CD4-positive, alpha-beta memory T cell (primary cell): ENCODE data around the gene DCTN5. TPM values are rescaled to one million over a fixed set of nuclear protein-coding genes. Genes with fewer than 3 reads are reported as not detected.

Experiments used
- CTCF ChIA-PET: fragments of 350-600 bp; sonication (Branson Sonifier 250); formaldehyde crosslinking; loops from one replicate; lab custom pipeline; 2021; ENCODE audit warnings: inconsistent platforms; ENCODE audit not compliant: partially characterized antibody; lab: Charles Lee
- POLR2A ChIA-PET: fragments of 350-600 bp; sonication (Branson Sonifier 250); formaldehyde crosslinking; loops from one replicate; lab custom pipeline; 2021; ENCODE audit not compliant: partially characterized antibody; lab: Charles Lee
- DNase-seq, 5 donors: peaks; one replicate each; pipeline versions ENCODE4 v3.0.0 to v3.0.0-alpha.2; 2020 to 2022; ENCODE audit warnings: mixed read lengths in 1 of 5
- H3K27ac ChIP-seq: one replicate; pipeline ENCODE4 v1.7.0; 2013; ENCODE audit warnings: low read depth, low read length
- H3K27me3 ChIP-seq: 2 replicates; pipeline ENCODE4 v1.7.0; 2013; ENCODE audit warnings: mild to moderate bottlenecking, low read length, moderate library complexity; ENCODE audit not compliant: insufficient read depth
- H3K36me3 ChIP-seq: 2 replicates; pipeline ENCODE4 v1.7.0; 2013; ENCODE audit warnings: mild to moderate bottlenecking, low read length, moderate library complexity; ENCODE audit not compliant: insufficient read depth
- H3K4me1 ChIP-seq: 2 replicates; pipeline ENCODE4 v1.7.0; 2013; ENCODE audit warnings: mild to moderate bottlenecking, low read length, moderate library complexity; ENCODE audit not compliant: insufficient read depth
- H3K4me3 ChIP-seq, 2 donors: one replicate each; pipeline ENCODE4 v1.7.0; 2013; ENCODE audit warnings: low read length in 2 of 2, mild to moderate bottlenecking in 1 of 2
- H3K9me3 ChIP-seq, 2 donors: one replicate each; pipeline ENCODE4 v1.7.0; 2013; ENCODE audit warnings: low read length in 2 of 2, control low read depth in 1 of 2; ENCODE audit not compliant: control insufficient read depth in 1 of 2
- H3K27ac Mint-ChIP-seq, 7 donors: one replicate each; pipeline ENCODE4 v1.8.0; 2020 to 2021; ENCODE audit warnings: mixed read lengths in 7 of 7, mild to moderate bottlenecking in 6 of 7, inconsistent platforms in 3 of 7, moderate library complexity in 3 of 7
- H3K27me3 Mint-ChIP-seq, 2 donors: one replicate each; pipeline ENCODE4 v1.8.0; 2020 to 2021; ENCODE audit warnings: mixed read lengths in 2 of 2
- H3K36me3 Mint-ChIP-seq, 2 donors: one replicate each; pipeline ENCODE4 v1.8.0; 2020 to 2021; ENCODE audit warnings: mixed read lengths in 2 of 2, inconsistent platforms in 1 of 2, mild to moderate bottlenecking in 1 of 2
- H3K4me1 Mint-ChIP-seq, 4 donors: one replicate each; pipeline ENCODE4 v1.8.0; 2020 to 2021; ENCODE audit warnings: mixed read lengths in 4 of 4, mild to moderate bottlenecking in 1 of 4
- H3K4me3 Mint-ChIP-seq, 8 donors: one replicate each; pipeline ENCODE4 v1.8.0; 2020 to 2021; ENCODE audit warnings: mixed read lengths in 8 of 8, mild to moderate bottlenecking in 7 of 8, moderate library complexity in 6 of 8, inconsistent platforms in 3 of 8
- H3K9me3 Mint-ChIP-seq, 8 donors: one replicate each; pipeline ENCODE4 v1.8.0; 2020 to 2021; ENCODE audit warnings: mixed read lengths in 8 of 8, mild to moderate bottlenecking in 5 of 8, inconsistent platforms in 3 of 8, moderate library complexity in 1 of 8
- intact Hi-C: fragments of 100-400 bp; cut with micrococcal nuclease; formaldehyde crosslinking; loops from one replicate; pipeline ENCODE4 v1.15.1; 2023
- polyA plus RNA-seq, 2 donors: library from polyadenylated mRNA; unstranded; fragments of 300-500 nt; fragmentation: Illumina TruSeq; gene quantifications; one replicate each; pipeline ENCODE4 v1.2.3, GENCODE V29; 2021
- total RNA-seq, 2 experiments: library from RNA; stranded (reverse); gene quantifications; one replicate each; pipeline ENCODE4 v1.2.3, GENCODE V29; 2021

The DCTN5 gene
- total and polyA plus RNA-seq, 4 experiments from 2014 or later, result 55.8 to 60.2 (median 57.7) TPM

DNA sequence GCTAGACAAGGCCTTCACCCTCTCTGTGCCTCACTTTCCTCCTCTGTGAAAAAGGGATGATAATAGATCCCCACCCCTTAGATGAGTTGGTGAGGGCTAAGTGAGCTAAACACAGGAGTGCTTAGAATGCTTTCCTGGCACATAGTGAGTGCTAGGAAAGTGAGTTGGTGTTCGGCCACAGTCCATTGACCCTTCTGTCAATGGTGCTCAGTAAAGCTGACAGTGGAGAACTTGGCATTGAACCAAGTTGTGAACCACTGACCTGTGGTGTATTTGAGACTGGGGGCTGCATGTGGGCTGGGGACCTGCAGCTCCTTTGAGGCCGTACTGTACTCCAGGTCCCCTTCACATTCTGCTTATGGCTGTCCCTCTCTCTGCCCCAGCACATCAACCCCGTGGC, 42.2 kb downstream of the DCTN5 start:
- Mint-ChIP-seq H3K36me3 (peaks cover 32 to 37% of the 10 kb centered on the region in 2 donors), H3K27me3 (no peaks in the 10 kb centered on the region), H3K4me3 (no peak overlapping the region), H3K27ac (no peak overlapping the region), H3K9me3 (peaks cover 0 to 2% (median 0%) of the 10 kb centered on the region in 8 donors), H3K4me1 (peaks cover 5 to 17% (median 10%) of the 10 kb centered on the region in 4 donors)
- no peak overlapping the region for H3K4me3 ChIP-seq
- peaks cover 22% of the 10 kb centered on the region for H3K36me3 ChIP-seq
- DNase-seq, result no peak
- no peaks in the 10 kb centered on the region for H3K9me3 ChIP-seq
- no peaks in the 10 kb centered on the region for H3K27me3 ChIP-seq
- H3K27ac ChIP-seq, result no peak overlapping the region
- ChIA-PET POLR2A (no interaction called here), CTCF (no interaction called here)
- intact Hi-C loops, result no loop called here
- H3K4me1 ChIP-seq, result peaks cover 12% of the 10 kb centered on the region

GRCh38 chr16:23687034-23687808, 46.0 kb downstream of the DCTN5 start:
- DNase-seq, result no peak
- Histone ChIP-seq H3K4me1 (no peaks in the 10 kb centered on the region), H3K27ac (no peak overlapping the region), H3K4me3 (no peak overlapping the region), H3K36me3 (peaks cover 35% of the 10 kb centered on the region), H3K27me3 (no peaks in the 10 kb centered on the region), H3K9me3 (no peaks in the 10 kb centered on the region)
- ChIA-PET POLR2A (no interaction called here), CTCF (interaction anchor here (1.7 kb wide), 1 partner anchor 10 kb away, joined by 6 read pairs; no protein-coding TSS in a partner anchor)
- no peaks in the 10 kb centered on the region for H3K4me1 Mint-ChIP-seq
- peaks cover 45% of the 10 kb centered on the region in 2 donors for H3K36me3 Mint-ChIP-seq
- no peaks in the 10 kb centered on the region for H3K27me3 Mint-ChIP-seq
- intact Hi-C loops, result no loop called here
- H3K27ac Mint-ChIP-seq, result peak overlapping the region in 1 of 7 donors; percentile 20
- H3K4me3 Mint-ChIP-seq, result no peak overlapping the region
- no peaks in the 10 kb centered on the region for H3K9me3 Mint-ChIP-seq

GRCh38 chr16:23689442-23690187, 48.3 kb downstream of the DCTN5 start:
- ChIA-PET POLR2A (no interaction called here), CTCF (no interaction called here)
- H3K4me1 Mint-ChIP-seq, result peaks cover 0 to under 1% (median 0%) of the 10 kb centered on the region in 4 donors
- Histone ChIP-seq H3K4me3 (no peak overlapping the region), H3K27me3 (no peaks in the 10 kb centered on the region), H3K36me3 (peaks cover 22% of the 10 kb centered on the region), H3K27ac (no peak overlapping the region), H3K9me3 (no peaks in the 10 kb centered on the region), H3K4me1 (no peaks in the 10 kb centered on the region)
- no peak for DNase-seq
- H3K27ac Mint-ChIP-seq, result no peak overlapping the region
- H3K4me3 Mint-ChIP-seq, result no peak overlapping the region
- H3K9me3 Mint-ChIP-seq, result no peaks in the 10 kb centered on the region
- peaks cover 38 to 39% of the 10 kb centered on the region in 2 donors for H3K36me3 Mint-ChIP-seq
- intact Hi-C loops, result no loop called here
- H3K27me3 Mint-ChIP-seq, result no peaks in the 10 kb centered on the region

- ChIA-PET POLR2A (no interaction called here), CTCF (no interaction called here)
- Histone ChIP-seq H3K9me3 (no peaks in the 10 kb centered on the region), H3K4me3 (no peak overlapping the region), H3K27me3 (no peaks in the 10 kb centered on the region), H3K36me3 (peaks cover 22% of the 10 kb centered on the region), H3K27ac (no peak overlapping the region), H3K4me1 (no peaks in the 10 kb centered on the region)
- no peak for DNase-seq
- no peaks in the 10 kb centered on the region for H3K9me3 Mint-ChIP-seq
- H3K4me3 Mint-ChIP-seq, result no peak overlapping the region
- no peak overlapping the region for H3K27ac Mint-ChIP-seq
- intact Hi-C loops, result no loop called here
- no peaks in the 10 kb centered on the region for H3K27me3 Mint-ChIP-seq
- peaks cover 0 to 3% (median 0%) of the 10 kb centered on the region in 4 donors for H3K4me1 Mint-ChIP-seq
- peaks cover 33 to 36% of the 10 kb centered on the region in 2 donors for H3K36me3 Mint-ChIP-seq
These were observed 49.7 kb downstream of the DCTN5 start for GRCh38 chr16:23690771-23691482.

- Mint-ChIP-seq H3K4me1 (peaks cover 0 to 3% (median 0%) of the 10 kb centered on the region in 4 donors), H3K27ac (peak overlapping the region in 1 of 7 donors; percentile 31), H3K4me3 (no peak overlapping the region), H3K36me3 (peaks cover 33 to 34% of the 10 kb centered on the region in 2 donors), H3K9me3 (no peaks in the 10 kb centered on the region), H3K27me3 (no peaks in the 10 kb centered on the region)
- Histone ChIP-seq H3K27me3 (no peaks in the 10 kb centered on the region), H3K27ac (no peak overlapping the region), H3K4me3 (no peak overlapping the region), H3K36me3 (peaks cover 22% of the 10 kb centered on the region), H3K9me3 (no peaks in the 10 kb centered on the region), H3K4me1 (no peaks in the 10 kb centered on the region)
- CTCF ChIA-PET, result no interaction called here
- POLR2A ChIA-PET, result no interaction called here
- DNase-seq, result no peak
- intact Hi-C loops, result no loop called here
These were observed 50.4 kb downstream of the DCTN5 start for GRCh38 chr16:23691483-23692189.

GRCh38 chr16:23692190-23692837, 51.0 kb downstream of the DCTN5 start:
- Histone ChIP-seq H3K4me1 (no peaks in the 10 kb centered on the region), H3K27ac (no peak overlapping the region), H3K4me3 (no peak overlapping the region), H3K27me3 (no peaks in the 10 kb centered on the region), H3K9me3 (no peaks in the 10 kb centered on the region), H3K36me3 (peaks cover 21% of the 10 kb centered on the region)
- no peaks in the 10 kb centered on the region for H3K27me3 Mint-ChIP-seq
- POLR2A ChIA-PET, result no interaction called here
- DNase-seq, result no peak
- CTCF ChIA-PET, result no interaction called here
- intact Hi-C loops, result no loop called here
- H3K9me3 Mint-ChIP-seq, result no peaks in the 10 kb centered on the region
- H3K4me1 Mint-ChIP-seq, result peaks cover 0 to 3% (median 0%) of the 10 kb centered on the region in 4 donors
- H3K36me3 Mint-ChIP-seq, result peaks cover 28 to 29% of the 10 kb centered on the region in 2 donors
- H3K4me3 Mint-ChIP-seq, result no peak overlapping the region
- H3K27ac Mint-ChIP-seq, result peak overlapping the region in 1 of 7 donors; percentile 31
